Activated naive CD8-positive, alpha-beta T cell treated with anti-CD3 and anti-CD28 coated beads, Interleukin-2, amount 50 U/mL, for 16 hours (primary cell): ENCODE data around the gene HEPN1.

Experiments
- DNase-seq: peaks from one replicate; pipeline ENCODE4 v3.0.0-alpha.2; 2020; ENCODE audit warnings: low read depth, low spot score

Gene HEPN1

DNA sequence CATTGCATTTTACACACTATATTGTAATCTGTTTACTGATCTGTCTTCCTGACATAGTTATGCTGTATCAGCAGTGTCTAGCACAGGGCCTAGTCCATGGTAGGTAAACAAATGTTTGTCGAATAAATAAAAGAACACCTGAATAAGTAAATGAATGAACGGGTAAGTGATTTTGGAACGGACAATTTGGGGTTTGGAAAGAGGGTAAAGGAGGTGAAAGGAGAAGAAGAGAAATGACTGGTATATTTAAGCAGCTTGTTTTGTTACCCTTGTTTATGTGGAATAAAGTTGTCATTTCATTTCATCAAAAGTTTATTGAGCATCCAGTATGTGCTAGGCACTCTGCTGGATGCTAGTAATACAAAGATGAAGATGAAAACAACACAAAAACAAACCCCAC is at the start of gene HEPN1:
Gene HEPN1, plus strand, starts transcription at position 301 of the 400 bp plus-strand sequence.
- DNase-seq, result no peak

DNA sequence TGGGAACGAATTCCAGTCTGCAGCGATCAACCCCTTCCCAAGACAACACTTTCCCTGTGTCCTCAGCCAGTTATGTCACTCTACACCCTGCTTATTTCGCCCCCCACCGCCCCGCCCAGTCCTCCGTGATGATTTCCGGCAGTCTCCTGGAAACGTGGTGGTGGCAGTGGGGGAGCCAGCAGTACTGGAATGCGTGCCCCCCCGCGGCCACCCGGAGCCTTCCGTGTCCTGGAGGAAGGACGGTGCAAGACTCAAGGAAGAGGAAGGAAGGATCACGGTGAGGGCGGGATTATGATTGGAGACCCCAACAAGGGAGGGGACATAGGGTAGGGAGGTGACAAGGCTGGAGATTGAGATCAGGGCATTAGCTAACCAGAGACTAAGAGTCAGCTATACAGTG is 49.7 kb upstream of the HEPN1 start:
- no peak for DNase-seq

DNA sequence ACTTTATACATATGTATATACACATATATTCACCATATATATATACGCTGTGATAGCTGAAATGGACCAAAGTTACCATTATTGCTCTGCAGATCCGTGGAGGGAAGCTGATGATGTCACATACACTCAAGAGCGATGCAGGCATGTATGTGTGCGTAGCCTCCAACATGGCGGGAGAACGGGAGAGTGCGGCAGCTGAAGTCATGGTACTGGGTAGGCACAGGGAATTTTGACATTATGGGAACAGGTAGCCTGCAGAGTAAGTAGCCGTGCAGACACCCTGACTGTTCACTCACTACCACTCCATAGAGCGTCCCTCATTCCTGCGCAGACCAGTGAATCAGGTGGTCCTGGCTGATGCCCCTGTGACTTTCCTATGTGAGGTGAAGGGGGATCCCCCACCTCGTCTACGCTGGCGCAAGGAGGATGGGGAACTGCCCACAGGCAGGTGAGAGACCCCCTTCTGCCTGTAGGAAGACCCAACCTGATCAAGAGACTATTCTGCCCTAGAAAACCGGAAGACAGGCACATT is 49.1 kb upstream of the HEPN1 start:
- no peak for DNase-seq

DNA sequence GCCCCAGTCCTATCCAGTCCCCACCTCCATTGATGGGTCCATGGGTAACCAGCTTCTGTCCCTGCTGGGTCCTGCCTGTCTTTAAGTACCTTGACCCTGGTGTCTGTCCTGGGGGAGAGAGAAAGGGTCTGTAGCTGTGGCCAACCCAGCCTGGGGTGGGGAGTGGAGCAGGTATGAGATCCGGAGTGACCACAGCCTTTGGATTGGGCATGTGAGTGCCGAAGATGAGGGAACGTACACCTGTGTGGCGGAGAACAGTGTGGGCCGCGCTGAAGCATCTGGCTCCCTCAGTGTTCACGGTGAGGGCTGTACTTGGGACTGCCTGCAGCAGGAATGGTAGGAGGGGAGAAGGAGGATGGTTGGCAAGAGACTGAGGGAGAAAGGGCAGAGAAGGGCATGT is 48.6 kb upstream of the HEPN1 start:
- no peak for DNase-seq

DNA sequence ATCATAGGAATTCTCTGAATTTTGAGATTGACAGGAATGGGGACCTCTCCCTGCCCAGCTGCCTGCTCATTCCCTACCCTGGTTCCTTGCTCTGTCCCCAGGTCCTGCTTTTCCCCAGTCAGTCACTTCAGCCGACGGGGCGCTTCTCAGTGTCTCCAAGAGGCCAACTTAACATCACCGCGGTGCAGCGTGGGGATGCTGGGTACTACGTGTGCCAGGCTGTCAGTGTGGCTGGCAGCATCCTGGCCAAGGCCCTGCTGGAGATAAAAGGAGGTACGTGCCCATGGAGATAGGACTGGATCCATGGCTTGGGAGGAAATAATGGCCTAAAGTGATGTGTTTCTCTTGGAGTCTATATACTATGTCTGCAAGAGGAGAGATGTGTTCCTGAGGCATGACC is 46.8 kb upstream of the HEPN1 start:
- DNase-seq, result no peak

DNA sequence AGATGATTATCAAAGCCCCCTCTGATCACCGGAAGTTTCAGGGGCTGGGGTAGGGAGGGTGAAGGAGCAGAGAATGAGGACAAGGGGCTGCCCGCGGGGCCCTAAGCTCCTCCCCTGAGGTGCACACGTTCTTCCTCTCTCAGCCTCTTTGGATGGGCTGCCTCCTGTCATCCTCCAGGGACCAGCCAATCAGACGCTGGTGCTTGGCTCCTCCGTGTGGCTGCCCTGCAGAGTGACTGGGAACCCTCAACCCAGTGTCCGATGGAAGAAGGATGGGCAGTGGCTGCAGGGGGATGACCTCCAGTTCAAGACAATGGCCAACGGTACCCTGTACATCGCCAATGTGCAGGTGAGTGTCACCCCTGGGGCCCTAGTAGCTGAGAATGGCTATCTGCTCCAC is 46.3 kb upstream of the HEPN1 start:
- DNase-seq, result no peak

DNA sequence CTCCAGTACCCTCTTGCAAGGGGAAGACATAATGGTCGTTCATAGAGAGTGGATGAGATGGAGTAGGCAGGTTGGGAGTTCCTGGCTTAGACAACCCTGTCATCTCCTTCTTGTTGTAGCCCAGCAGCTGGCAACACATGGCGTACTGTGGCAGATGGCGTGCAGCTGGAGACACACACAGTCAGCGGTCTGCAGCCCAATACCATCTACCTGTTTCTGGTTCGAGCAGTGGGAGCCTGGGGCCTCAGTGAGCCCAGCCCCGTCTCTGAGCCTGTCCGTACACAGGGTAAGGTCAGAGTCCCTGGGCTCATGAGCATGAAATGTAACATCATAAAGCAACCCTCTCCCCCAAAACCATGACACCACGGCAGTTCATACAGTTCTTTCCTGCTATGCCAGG is 45.1 kb upstream of the HEPN1 start:
- DNase-seq, result no peak

DNA sequence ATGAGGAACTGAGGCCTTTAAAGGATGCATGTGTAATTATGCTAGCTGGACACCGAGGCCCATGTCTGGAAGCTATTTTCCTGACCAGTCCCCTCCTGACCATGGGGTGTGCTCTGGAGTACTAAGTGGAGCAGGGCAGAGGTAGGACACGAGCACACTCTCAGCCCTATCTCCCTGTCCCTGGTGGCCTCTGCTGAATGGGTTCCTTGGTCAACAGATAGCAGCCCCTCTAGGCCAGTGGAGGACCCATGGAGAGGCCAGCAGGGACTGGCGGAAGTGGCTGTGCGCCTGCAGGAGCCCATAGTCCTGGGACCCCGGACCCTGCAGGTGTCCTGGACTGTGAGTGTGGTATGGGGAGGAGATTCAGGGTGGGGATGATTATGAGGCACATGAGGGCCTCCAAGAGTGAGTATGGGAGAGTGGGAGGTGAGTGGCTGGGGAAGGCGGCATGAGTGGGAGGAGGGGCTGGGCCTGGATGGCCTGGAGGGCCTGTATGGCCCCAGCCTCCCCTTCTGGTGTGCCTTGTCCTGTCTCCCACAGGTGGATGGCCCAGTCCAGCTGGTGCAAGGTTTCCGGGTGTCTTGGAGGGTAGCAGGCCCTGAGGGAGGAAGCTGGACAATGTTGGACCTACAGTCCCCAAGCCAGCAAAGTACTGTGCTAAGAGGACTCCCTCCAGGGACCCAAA is 44.3 kb upstream of the HEPN1 start:
- DNase-seq, result no peak

DNA sequence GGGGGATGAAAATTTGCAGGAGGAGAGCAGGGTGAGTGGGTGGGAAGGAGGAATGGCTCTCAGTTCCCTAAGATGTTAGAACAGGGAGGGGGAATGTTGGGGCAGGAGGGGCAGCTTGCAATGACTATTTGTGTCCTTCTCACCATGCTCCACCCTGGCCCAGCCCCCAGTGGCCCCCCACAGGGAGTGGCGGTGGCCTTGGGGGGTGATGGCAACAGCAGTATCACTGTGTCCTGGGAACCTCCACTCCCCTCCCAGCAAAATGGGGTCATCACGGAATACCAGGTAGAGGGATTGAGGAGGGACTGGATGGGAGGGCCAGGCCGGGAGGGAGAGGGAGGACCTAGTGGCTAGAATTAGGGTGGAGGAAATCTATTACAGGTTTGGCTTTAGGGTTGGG is 43.6 kb upstream of the HEPN1 start:
- no peak for DNase-seq

DNA sequence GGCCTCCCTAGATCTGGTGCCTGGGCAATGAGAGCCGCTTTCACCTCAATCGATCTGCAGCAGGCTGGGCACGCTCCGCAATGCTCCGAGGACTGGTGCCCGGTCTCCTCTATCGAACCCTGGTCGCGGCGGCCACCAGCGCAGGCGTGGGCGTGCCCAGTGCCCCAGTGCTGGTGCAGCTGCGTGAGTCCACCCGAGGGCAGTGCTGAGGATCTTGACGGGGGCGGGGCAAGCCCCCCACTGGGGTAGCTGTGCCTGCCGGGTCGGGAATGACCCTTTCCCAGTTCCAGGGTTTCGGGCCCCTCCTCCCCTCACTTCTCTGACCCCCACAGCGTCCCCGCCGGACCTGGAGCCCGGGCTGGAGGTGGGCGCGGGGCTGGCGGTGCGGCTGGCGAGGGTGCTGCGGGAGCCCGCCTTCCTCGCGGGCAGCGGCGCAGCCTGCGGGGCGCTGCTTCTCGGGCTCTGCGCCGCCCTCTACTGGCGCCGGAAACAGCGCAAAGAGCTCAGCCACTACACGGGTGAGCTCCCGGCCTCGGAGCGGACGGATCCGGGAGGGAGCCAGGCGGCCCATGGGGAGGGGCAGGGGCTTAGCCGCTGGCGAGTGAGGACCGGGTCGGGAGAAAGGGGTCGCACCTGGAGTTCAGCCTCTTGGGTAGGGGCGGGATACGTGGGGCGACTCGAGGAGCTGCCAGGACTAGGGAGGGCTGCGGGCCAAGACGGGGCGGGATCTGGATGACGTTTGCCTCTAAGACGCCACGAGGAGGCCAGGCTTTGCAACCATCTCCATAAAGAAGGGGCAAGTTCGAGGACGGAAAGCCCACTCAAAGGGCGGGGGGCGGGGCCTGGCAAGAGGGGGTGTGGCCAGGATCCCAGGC is 42.9 kb upstream of the HEPN1 start:
- peak; percentile 75 for DNase-seq

DNA sequence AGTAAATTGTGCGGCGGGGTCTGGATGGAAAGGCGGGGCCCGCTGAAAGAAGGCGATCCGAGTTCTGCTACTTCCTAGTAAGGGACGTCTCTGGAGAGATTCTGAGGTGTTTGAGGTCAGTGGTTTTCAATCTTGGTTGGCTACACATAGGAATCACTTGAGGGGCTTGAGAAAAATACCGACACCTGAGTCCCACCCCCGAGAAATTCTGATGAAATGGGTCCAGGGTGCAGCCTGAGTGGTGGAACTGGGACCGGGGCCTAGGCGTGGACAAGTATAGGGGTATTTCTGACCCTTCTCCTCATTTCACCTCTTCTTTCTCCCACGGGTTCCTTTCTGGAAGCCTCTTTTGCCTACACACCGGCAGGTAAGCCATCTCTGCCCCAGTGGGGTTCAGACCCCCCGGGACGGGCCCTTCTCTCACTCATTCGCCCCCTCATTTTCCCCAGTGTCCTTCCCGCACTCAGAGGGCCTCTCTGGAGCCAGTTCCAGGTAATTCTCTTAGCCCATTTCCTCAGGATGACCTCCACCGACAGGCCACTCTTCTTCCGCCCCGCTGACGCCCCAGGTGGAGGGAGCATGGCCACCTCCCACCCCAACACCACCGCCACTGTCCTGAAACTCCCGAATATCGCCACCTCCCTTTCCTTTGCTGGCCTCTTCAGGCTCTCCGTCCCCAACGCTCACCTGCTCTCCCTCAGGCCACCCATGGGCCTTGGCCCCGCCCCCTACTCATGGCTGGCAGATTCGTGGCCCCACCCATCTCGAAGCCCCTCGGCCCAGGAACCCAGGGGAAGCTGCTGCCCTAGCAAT is 42.0 kb upstream of the HEPN1 start:
- DNase-seq, result no peak

DNA sequence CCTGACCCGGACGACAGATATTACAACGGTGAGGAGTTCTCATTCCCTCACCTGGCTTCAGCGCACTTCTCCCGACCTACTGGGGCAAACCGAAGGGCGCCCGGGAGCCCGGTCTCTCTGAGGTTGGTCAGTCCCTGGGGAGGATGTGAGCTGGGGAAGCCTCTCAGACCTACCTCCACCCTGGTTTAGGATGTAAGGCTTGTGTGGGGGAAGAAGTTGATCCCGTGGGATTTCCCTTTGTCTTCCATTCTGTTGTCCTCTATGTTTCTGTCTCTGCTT is 41.5 kb upstream of the HEPN1 start:
- no peak for DNase-seq

DNA sequence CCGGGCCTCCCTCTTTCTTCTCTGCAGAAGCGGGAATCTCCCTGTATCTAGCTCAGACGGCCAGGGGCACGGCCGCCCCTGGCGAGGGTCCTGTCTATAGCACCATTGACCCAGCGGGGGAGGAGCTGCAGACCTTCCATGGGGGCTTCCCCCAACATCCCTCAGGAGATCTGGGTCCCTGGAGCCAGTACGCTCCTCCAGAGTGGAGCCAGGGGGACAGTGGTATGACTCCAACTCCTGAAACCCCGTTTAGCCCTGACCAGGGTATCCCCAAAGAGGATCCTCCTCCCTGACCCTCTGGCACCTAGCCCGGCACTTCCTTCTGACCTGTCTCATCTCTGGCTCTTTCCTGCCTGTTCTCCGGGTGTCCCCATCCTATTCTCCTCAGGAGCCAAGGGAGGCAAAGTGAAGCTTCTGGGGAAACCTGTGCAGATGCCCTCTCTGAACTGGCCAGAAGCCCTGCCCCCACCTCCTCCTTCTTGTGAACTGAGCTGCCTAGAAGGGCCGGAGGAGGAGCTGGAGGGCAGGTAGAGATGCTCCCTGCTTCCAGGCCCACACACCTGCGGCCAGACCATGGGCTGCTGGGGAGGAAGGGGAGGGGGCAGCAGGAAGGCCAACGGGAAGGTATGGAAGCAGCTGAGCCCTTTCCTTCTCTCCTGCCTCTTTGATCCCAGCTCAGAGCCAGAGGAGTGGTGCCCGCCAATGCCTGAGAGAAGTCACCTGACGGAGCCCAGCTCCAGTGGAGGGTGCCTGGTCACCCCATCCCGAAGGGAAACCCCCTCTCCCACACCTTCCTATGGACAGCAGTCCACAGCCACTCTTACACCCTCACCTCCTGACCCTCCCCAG is 40.9 kb upstream of the HEPN1 start:
- DNase-seq, result no peak

DNA sequence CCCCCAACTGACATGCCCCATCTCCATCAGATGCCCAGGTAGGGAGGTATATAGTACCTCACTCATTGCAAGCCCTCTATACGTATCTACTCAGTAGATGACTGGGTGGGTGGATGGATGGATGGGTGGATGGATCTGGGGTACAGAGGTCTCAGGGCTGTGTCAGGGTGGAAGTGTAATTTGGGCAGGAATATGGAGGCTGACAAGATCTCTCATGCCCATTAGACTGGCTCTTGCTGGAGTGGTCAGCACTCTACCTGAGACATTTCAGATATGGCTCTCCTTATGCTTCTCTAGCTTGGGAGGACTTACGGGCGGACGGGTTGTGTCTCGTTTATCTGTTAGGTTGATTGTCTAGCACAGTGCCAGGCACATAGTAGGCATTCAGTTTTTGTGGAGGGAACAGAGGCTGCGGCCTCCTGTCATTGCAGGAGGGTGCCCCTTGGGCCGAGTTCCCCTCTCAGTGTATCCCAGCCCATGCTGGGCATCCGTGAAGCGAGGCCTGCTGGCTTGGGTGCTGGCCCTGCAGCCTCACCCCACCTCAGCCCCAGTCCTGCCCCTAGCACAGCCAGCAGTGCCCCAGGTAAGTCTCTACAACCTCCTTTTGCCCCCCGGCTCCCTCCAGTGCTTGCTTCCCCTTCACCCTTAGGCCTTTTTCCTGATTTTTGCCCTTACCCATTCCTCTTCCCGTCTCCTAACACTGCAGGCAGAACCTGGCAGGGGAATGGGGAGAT is 40.1 kb upstream of the HEPN1 start:
- DNase-seq, result no peak

DNA sequence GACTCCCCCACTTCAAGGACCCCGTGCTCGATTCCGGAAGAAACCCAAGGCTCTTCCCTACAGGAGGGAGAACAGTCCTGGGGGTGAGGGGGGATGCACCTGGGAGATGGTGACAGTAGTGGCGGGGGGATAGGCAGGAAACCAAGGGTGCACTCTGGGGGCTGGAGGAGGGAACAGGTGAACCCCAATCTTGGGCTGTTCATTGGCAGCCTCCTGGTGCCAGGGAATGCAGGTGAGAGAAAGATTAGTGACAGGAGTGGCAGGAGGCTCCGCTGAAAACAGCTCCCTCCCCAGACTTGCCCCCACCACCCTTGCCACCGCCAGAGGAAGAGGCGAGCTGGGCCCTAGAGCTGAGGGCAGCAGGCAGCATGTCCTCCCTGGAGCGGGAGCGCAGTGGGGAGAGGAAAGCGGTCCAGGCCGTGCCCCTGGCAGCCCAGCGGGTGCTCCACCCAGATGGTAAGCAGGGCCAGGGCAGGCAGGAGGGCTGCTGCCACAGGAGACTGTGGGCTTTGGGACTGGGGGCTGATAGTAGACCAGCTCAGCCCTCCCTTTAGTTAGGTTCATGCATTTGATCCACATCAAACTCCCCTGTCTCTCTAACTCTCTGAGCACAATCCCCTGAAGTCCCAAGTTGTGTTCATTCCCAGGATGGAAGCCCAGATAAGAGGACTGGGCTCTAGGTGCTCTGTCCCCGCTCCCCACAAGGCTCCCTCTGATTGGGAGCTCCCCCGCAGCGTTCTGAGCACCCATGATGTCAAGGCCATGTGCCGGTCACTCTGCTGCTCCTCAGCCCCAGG is 39.4 kb upstream of the HEPN1 start:
- no peak for DNase-seq

DNA sequence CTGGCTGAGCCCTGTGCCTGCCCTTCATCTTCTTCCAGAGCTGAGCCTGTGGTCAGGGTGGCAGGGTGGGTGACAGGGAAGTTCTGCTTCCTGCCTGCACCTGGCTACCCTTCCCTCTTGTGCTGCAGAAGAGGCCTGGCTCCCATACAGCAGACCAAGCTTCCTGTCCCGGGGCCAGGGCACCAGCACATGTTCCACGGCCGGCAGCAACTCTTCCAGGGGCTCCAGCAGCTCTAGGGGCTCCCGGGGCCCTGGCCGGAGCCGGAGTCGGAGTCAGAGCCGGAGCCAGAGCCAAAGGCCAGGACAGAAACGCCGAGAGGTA is 38.8 kb upstream of the HEPN1 start:
- no peak for DNase-seq

DNA sequence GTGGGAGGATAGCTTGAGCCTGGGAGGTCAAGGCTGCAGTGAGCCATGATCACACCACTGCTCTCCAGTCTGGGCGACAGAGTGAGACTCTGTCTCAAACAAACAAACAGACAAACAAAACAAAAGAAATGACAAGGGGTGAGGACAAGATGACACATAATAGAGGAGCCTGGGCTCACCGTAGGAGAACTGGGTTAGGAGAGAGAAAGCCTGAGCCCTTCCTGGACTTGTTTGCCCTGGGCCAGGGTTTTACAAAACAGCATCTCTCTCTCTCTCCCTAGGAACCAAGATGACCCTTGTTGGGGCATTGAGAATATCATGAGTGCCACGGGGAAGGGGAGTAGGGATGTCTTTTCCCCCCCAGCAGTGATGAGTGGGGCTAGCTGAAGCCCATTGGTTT is 38.1 kb upstream of the HEPN1 start:
- no peak for DNase-seq

DNA sequence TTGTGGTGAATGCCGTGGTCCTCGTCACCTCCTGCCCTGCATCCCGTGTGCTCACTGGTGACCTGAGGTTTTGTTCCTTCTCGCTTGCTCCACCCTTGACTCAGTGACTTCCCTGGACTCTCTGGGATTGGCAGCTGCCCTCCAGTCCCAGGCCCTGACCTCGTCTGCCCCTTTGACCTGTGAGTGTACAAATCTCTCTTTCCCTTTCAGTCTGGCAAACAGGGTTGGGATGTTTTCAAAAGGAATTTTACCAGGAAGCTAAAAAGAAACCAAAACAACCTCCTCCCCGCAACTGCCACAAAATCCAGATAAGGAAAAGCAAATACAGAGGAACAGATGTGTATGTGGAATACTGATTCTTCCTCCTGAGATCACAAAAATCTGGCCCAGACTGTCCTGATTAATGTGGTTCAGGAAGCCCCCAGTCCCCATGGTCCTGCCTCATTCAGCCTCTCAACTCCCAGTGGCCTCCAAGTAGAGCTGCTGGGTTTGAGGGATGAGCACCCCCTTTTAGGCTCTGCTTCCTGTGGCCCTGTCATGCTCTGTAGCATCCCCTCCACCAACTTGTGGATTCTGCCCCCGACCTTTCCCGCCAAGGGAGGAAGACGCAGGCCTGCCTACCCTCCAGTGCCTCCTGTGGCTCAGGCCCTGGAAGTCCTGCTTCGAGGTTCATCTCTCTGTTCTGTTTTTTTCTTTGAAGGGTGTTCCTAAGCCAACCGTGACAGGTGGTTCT is 36.5 kb upstream of the HEPN1 start:
- DNase-seq, result no peak

DNA sequence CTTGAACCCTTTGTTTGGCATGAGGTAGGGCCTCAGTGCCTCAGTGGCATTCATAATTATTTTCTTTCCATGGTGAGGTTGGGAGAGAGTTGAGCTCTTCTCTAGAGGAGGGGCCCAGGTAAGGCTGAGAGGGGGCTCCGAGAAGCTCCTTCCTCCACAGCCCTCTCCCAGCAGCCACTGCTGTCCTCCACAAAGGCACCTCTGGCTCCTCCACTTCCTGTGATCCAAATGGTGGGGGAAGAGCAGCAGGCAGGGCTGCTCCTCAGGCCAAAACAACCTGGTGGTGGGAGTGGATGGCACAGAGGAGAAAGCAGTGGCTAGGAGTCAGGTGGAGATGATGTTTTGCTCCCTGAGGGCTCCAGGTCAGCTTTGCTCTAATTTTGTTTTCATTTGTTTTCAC is 34.7 kb upstream of the HEPN1 start:
- no peak for DNase-seq
